Fibroblast of the aortic adventitia (primary cell): ENCODE measurements around the gene IL13RA1. TPM values are rescaled to one million over a fixed set of nuclear protein-coding genes. Genes with fewer than 3 reads are reported as not detected.
"Not testable (repeated sequence)": the region's sequence is repeated elsewhere in the genome, so short reads cannot be mapped to it uniquely, and the experiment has no call there.

Experiments used
- DNase-seq: peaks from one replicate; pipeline ENCODE4 v3.0.0-alpha.2; 2010; ENCODE audit warnings: low read depth
- H3K4me3 ChIP-seq: 2 replicates; pipeline ENCODE4 v1.5.1; 2011; ENCODE audit warnings: low read depth, mild to moderate bottlenecking, control low read depth, low read length, moderate library complexity
- small RNA-seq: library from RNA; depleted of rRNA; stranded (forward); fragments of <200 nt; gene quantifications from one replicate; pipeline ENCODE3, GENCODE V24; 2012
- total RNA-seq: library from RNA; depleted of rRNA; stranded (reverse); fragments of >200 nt; gene quantifications from 2 replicates; pipeline ENCODE4 v1.2.3, GENCODE V29; 2012; ENCODE audit warnings: low replicate concordance
- TF ChIP-seq, protein P1 (sequence below): IDR thresholded peaks from 2 replicates; pipeline ENCODE4 v1.5.1; 2011; ENCODE audit warnings: mild to moderate bottlenecking, low read length, control low read depth, inconsistent platforms; ENCODE audit not compliant: insufficient read depth

The IL13RA1 gene
- total RNA-seq, 1 donor: 52.7 TPM

DNA sequence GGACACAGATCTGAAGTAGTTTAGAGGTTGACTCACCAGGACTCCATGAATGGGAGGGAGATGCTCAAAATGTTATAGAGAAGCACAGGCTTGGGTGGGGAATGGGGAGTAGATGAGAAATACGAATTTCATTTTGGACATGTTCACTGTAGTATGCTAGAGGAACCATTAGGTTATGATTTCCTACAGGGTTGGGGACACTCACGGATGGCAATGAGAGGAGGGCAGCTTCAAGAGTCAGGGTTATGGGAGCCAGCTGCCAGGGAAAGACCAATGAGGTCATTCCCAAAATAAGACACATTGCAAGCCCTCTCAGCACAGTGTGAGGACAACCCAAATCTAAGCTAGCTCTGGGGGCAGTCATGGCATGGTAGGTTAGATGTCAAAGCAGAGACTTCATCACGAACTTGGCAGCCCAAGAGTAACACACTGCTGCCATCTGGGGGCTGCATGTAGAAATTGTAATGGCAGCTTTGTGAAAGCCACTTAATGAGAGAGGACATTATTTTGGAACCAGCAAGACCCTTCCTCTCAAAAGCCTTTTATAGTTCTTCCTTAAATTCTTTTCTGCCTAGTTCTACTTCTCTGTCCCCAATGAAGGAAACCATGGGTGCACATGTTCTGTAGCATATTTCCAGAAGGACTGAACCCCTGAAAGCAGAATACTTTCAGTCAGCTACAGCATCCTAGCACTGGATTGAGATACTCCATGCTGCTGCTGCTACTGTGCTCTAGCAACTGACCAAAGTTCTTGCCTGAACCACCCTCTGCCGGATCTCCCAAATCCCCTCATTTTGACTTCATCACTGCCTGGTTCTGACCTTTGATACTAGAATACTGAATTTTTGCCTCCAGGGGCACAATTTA is 80.0 kb downstream of the IL13RA1 start:
- no peak overlapping the region for H3K4me3 ChIP-seq
- DNase-seq: peak; percentile 61
- TF ChIP-seq, protein P1, sequence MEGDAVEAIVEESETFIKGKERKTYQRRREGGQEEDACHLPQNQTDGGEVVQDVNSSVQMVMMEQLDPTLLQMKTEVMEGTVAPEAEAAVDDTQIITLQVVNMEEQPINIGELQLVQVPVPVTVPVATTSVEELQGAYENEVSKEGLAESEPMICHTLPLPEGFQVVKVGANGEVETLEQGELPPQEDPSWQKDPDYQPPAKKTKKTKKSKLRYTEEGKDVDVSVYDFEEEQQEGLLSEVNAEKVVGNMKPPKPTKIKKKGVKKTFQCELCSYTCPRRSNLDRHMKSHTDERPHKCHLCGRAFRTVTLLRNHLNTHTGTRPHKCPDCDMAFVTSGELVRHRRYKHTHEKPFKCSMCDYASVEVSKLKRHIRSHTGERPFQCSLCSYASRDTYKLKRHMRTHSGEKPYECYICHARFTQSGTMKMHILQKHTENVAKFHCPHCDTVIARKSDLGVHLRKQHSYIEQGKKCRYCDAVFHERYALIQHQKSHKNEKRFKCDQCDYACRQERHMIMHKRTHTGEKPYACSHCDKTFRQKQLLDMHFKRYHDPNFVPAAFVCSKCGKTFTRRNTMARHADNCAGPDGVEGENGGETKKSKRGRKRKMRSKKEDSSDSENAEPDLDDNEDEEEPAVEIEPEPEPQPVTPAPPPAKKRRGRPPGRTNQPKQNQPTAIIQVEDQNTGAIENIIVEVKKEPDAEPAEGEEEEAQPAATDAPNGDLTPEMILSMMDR: peak; percentile 69

DNA sequence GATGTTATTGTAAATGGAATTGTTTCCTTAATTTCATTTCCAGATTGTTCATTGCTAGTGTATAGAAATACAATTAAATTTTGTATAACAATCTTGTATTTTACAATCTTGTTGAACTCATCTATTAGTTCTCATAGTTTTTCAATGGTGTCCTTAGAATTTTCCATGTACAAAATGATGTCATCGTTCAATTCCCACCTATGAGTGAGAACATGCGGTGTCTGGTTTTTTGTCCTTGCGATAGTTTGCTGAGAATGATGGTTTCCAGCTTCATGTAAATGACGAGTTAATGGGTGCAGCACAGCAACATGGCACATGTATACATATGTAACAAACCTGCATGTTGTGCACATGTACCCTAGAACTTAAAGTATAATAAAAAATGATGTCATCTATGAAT is 89.9 kb downstream of the IL13RA1 start:
- H3K4me3 ChIP-seq, DNase-seq: not testable (repeated sequence)

DNA sequence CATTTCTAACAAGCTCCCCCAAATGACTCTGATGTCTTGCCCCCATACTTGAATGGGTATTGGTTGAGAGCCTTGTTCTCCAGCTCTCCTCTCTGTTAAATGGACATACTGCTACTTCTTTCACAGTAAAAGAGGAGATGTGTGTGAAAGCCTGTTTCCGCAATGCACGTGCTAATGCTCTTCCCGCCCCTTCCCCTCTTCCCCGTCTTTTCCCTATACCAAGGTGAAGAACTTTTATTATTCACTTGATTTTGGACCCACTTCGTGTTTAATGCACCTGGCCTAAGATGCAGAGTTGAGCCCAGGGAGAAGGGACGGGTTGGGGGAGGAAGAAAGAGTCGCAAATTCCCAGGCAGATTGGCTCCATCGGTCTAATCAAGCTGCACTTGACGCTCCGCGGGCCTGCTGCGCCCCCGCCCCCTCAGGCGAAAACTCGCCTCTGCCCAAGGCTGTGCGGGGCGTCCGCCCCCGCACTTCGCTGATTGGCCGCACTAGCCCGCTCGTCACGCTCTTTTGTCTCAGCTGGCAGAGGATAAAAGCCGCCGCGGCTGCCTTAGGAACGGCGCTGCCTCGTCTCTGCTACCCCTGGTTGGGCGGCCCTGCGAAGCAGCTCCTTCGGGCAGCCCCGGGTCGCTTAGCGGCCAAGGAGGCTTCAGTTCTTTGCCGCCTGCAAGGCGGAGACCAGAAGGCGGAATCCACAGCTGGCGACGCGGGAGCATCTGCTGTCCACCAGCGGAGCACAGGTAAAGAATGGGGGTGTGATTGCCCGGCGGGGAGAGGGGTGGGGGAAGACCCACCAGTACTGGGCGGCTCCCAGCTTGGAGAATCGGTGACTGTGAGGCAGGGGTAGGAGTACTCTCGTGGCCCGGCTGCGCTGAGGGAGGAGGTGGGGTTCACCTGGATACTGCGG is 96.1 kb downstream of the IL13RA1 start, which contains the start of gene ZCCHC12:
Gene ZCCHC12 (plus strand): TSS at position 562 of the 910 bp plus-strand sequence. CDS start 1,421 bp downstream, outside the sequence.
- DNase-seq: peak; percentile 26
- TF ChIP-seq, protein P1: no peak
- H3K4me3 ChIP-seq: peak within 1 kb of the TSS; percentile 31

DNA sequence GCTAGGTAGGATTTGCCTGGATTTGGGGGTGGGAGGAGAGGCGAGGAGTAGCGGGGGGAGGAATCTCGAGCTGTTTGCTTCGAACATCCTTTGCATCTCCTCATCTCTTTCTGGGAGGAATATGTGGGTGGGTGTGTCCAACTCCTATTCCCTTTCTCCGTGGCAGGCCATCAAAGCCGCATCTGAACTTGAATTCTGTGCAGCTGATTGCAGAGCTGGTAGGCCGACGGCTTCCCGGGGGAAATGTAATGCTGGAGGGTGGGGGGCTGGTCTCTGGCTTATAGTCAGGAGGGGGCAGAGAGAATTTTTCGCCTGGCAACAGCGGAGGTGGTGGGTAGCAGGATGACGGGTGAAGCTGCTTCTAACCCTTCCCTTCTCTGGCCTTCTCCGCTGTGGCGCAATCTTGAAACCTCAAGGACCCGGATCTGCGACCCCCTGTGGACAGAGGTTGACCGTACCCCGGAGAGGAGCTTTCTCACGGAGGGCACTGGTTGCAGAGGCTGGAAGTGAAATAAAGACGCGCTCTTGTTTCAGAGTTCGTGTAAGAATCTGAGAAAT is 96.8 kb downstream of the IL13RA1 start:
- peak overlapping the region; percentile 31 for H3K4me3 ChIP-seq
- DNase-seq: no peak
- TF ChIP-seq, protein P1: no peak

DNA sequence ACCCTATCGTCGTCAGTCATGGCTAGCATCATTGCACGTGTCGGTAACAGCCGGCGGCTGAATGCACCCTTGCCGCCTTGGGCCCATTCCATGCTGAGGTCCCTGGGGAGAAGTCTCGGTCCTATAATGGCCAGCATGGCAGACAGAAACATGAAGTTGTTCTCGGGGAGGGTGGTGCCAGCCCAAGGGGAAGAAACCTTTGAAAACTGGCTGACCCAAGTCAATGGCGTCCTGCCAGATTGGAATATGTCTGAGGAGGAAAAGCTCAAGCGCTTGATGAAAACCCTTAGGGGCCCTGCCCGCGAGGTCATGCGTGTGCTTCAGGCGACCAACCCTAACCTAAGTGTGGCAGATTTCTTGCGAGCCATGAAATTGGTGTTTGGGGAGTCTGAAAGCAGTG is 97.8 kb downstream of the IL13RA1 start:
- H3K4me3 ChIP-seq: no peak overlapping the region
- no peak for DNase-seq
- TF ChIP-seq, protein P1: no peak

DNA sequence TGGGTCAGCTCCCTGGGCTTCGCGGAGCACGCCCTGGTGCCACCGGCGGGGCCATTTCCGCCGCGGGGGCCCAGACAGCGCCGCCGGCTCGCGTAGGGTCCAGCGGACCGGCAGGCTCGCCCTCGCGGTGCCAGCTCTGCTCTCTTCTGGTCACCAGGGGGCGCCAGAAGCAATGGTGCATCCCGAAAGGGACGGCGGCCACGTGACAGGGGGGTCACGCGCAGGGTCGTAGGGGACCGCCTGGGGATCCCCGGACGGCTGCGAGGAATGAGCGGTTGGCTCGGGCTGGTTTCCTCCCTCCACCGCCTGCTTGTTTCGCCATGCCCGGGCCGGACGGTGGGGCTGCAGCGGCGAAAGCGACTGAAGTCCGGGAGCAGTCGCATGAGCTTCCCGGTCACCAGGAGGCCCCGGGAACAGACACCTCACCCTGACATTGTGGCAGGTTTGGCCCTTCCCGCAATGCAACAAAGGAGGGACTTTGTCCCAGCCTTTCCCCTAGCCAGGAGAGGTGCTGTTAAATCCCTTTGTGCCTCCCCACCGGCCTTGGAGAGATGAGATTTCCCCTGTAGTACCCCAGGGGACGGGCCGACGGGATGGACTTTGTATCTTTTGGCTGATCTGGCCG is 112.0 kb downstream of the IL13RA1 start:
- TF ChIP-seq, protein P1: peak; percentile 61
- peak; percentile 24 for DNase-seq
- peak overlapping the region; percentile 52 for H3K4me3 ChIP-seq

Small RNA genes lying within 50 kb of the gene (small RNA-seq; reads per million reads assigned to genes)
- not detected for gene RF00566

Other genes with a start within 250 kb of the IL13RA1 start
- gene DOCK11, start 231.8 kb upstream of the IL13RA1 start, total RNA-seq: 34.8 and 60.8 TPM in 2 replicates
- not detected in 2 replicates for gene ZCCHC12, start 96.2 kb downstream of the IL13RA1 start, total RNA-seq
- gene LONRF3, start 247.0 kb downstream of the IL13RA1 start, total RNA-seq: 1.5 TPM in 1 of 2 replicates, not detected in the other